IMR-90 (cell line): ENCODE measurements around the gene PTPRH. TPM values are rescaled to one million over a fixed set of nuclear protein-coding genes. Genes with fewer than 3 reads are reported as not detected.

Experiments used
- ATAC-seq: fragments of 200-7000 bp; cut with Tn5 transposase; 2 replicates; pipeline ENCODE4 v1.9.1; 2020; ENCODE audit warnings: low read depth, mild to moderate bottlenecking, moderate library complexity
- BruUV-seq: library from RNA; stranded (reverse); fragments of 400-500 nt; replicated peaks from 2 replicates; lab custom pipeline; 2021; lab: Mats Ljungman, UMichigan
- CTCF ChIA-PET: fragments of 300-600 bp; formaldehyde crosslinking; extraction: SDS; loops from one replicate; lab custom pipeline; 2021; ENCODE audit warnings: antibody characterized with exemption; lab: Yijun Ruan, JAX
- POLR2A ChIA-PET: fragments of 300-600 bp; sonication (Branson Sonifier 250); formaldehyde crosslinking; loops from one replicate; lab custom pipeline; 2022; ENCODE audit warnings: antibody characterized with exemption; ENCODE audit not compliant: unreplicated experiment; lab: Charles Lee
- DNase-seq: peaks from one replicate; pipeline ENCODE4 v3.0.0; 2013
- H2AFZ ChIP-seq: replicated peaks from 2 replicates; pipeline ENCODE3; 2013; ENCODE audit warnings: low read length, mild to moderate bottlenecking; ENCODE audit not compliant: poor library complexity
- H2AK5ac ChIP-seq: 2 replicates; pipeline ENCODE4 v1.6.1; 2013; ENCODE audit warnings: low read depth, low read length, inconsistent platforms
- H2AK9ac ChIP-seq: replicated peaks from 2 replicates; pipeline ENCODE3; 2013; ENCODE audit warnings: mild to moderate bottlenecking, low read depth, low read length, moderate library complexity; ENCODE audit not compliant: poor library complexity
- H2BK120ac ChIP-seq: 2 replicates; pipeline ENCODE4 v1.6.1; 2013; ENCODE audit warnings: low read depth, low read length, inconsistent platforms
- H2BK15ac ChIP-seq: 3 replicates; pipeline ENCODE4 v1.6.1; 2013; ENCODE audit warnings: low read depth, low read length, inconsistent platforms
- H2BK20ac ChIP-seq: 2 replicates; pipeline ENCODE4 v1.6.1; 2013; ENCODE audit warnings: low read depth, mild to moderate bottlenecking, inconsistent platforms, low read length, moderate library complexity
- H2BK5ac ChIP-seq: 2 replicates; pipeline ENCODE4 v1.6.1; 2013; ENCODE audit warnings: mild to moderate bottlenecking, low read depth, low read length, inconsistent platforms; ENCODE audit not compliant: poor library complexity, severe bottlenecking
- H3K14ac ChIP-seq: replicated peaks from 2 replicates; pipeline ENCODE4 v1.6.1; 2013; ENCODE audit warnings: low read depth, low read length, inconsistent platforms
- H3K18ac ChIP-seq: 2 replicates; pipeline ENCODE4 v1.6.1; 2013; ENCODE audit warnings: low read depth, low read length, control low read depth
- H3K23ac ChIP-seq: 2 replicates; pipeline ENCODE4 v1.6.1; 2013; ENCODE audit warnings: low read depth, low read length, inconsistent platforms
- H3K27ac ChIP-seq: 2 replicates; pipeline ENCODE4 v1.5.1; 2013; ENCODE audit warnings: mild to moderate bottlenecking, control low read depth, low read length; ENCODE audit not compliant: insufficient read depth
- H3K27me3 ChIP-seq: 2 replicates; pipeline ENCODE4 v1.6.1; 2013; ENCODE audit warnings: low read length; ENCODE audit not compliant: control insufficient read depth, insufficient read depth
- H3K36me3 ChIP-seq: 2 replicates; pipeline ENCODE4 v1.6.1; 2013; ENCODE audit warnings: low read length, mixed read lengths; ENCODE audit not compliant: control insufficient read depth, insufficient read depth
- H3K4ac ChIP-seq: 2 replicates; pipeline ENCODE4 v1.6.1; 2013; ENCODE audit warnings: low read depth, low read length, inconsistent platforms
- H3K4me1 ChIP-seq: 2 replicates; pipeline ENCODE4 v1.6.1; 2013; ENCODE audit warnings: low read length, mixed read lengths; ENCODE audit not compliant: control insufficient read depth, insufficient read depth
- H3K4me2 ChIP-seq: 2 replicates; pipeline ENCODE4 v1.6.1; 2013; ENCODE audit warnings: low read depth, mild to moderate bottlenecking, control low read depth, low read length, moderate library complexity
- H3K4me3 ChIP-seq: 2 replicates; pipeline ENCODE4 v1.5.1; 2013; ENCODE audit warnings: low read depth, mild to moderate bottlenecking, control low read depth, low read length, moderate library complexity; ENCODE audit not compliant: insufficient read depth
- H3K56ac ChIP-seq: 2 replicates; pipeline ENCODE4 v1.6.1; 2013; ENCODE audit warnings: low read length, inconsistent platforms; ENCODE audit not compliant: insufficient read depth; ENCODE audit errors: extremely low read depth
- H3K79me1 ChIP-seq, 2 experiments: 2 replicates each; pipeline ENCODE4 v1.6.1; 2013; ENCODE audit warnings: low read length in 2 of 2, inconsistent platforms in 1 of 2, low read depth in 1 of 2
- H3K9ac ChIP-seq: 2 replicates; pipeline ENCODE4 v1.6.1; 2013; ENCODE audit warnings: low read depth, low read length, control low read depth
- H3K9me1 ChIP-seq: 2 replicates; pipeline ENCODE4 v1.6.1; 2013; ENCODE audit warnings: low read length, inconsistent platforms; ENCODE audit not compliant: insufficient read depth
- H3K9me3 ChIP-seq: 2 replicates; pipeline ENCODE4 v1.6.1; 2013; ENCODE audit warnings: low read length; ENCODE audit not compliant: control insufficient read depth, insufficient read depth
- H4K20me1 ChIP-seq: 2 replicates; pipeline ENCODE4 v1.6.1; 2013; ENCODE audit warnings: low read length, inconsistent platforms; ENCODE audit not compliant: insufficient read depth
- H4K5ac ChIP-seq: 2 replicates; pipeline ENCODE4 v1.6.1; 2013; ENCODE audit warnings: mild to moderate bottlenecking, low read depth, low read length, control low read depth
- H4K8ac ChIP-seq, 2 experiments: 2 replicates each; pipeline ENCODE4 v1.6.1; 2013; ENCODE audit warnings: low read depth in 2 of 2, low read length in 2 of 2, control low read depth in 1 of 2, inconsistent platforms in 1 of 2
- H4K91ac ChIP-seq: 2 replicates; pipeline ENCODE4 v1.6.1; 2013; ENCODE audit warnings: low read depth, low read length, inconsistent platforms; ENCODE audit not compliant: insufficient read depth
- CEBPB ChIP-seq: IDR thresholded peaks from 2 replicates; pipeline ENCODE4 v1.6.1; 2012; ENCODE audit warnings: low read depth, low read length, improper control_type of control experiment
- FOS ChIP-seq: fragments of 150-350 bp; IDR thresholded peaks from 2 replicates; pipeline ENCODE4 v1.6.1; 2016; ENCODE audit warnings: low read depth, low read length
- MAFK ChIP-seq: IDR thresholded peaks from 2 replicates; pipeline ENCODE4 v1.6.1; 2012; ENCODE audit warnings: low read depth, low read length, improper control_type of control experiment
- NFE2L2 ChIP-seq: fragments of 150-350 bp; IDR thresholded peaks from 2 replicates; pipeline ENCODE4 v1.6.1; 2016; ENCODE audit warnings: low read depth, mild to moderate bottlenecking, low read length
- POLR2A ChIP-seq: IDR thresholded peaks from 2 replicates; pipeline ENCODE4 v1.6.1; 2012; ENCODE audit warnings: mild to moderate bottlenecking, low read depth, low read length
- RAD21 ChIP-seq: IDR thresholded peaks from 2 replicates; pipeline ENCODE4 v1.6.1; 2012; ENCODE audit warnings: low read length, improper control_type of control experiment
- RCOR1 ChIP-seq: IDR thresholded peaks from 2 replicates; pipeline ENCODE4 v1.6.1; 2012; ENCODE audit warnings: mild to moderate bottlenecking, low read length, improper control_type of control experiment; ENCODE audit not compliant: insufficient replicate concordance
- SMC3 ChIP-seq: fragments of 150-350 bp; IDR thresholded peaks from 2 replicates; pipeline ENCODE4 v1.6.1; 2016; ENCODE audit warnings: low read depth, mild to moderate bottlenecking, antibody characterized with exemption, low read length, moderate library complexity
- WGBS, 2 experiments: methylation state at CpG; one replicate each; pipeline versions ENCODE4 v1.1.5 to v1.1.7; 2013; ENCODE audit warnings: missing lambda C conversion rate in 2 of 2; ENCODE audit not compliant: insufficient read length in 1 of 2; ENCODE audit errors: extremely low coverage in 2 of 2; 5-methylcytosine and 5-hydroxymethylcytosine counted together
- dilution Hi-C: fragments of 300-500 bp; cut with HindIII; formaldehyde crosslinking; loops from one replicate; pipeline ENCODE4 v1.14.3; 2018; ENCODE audit warnings: low sequenced_read_pairs; ENCODE audit not compliant: unreplicated experiment
- in situ Hi-C: fragments of 300-500 bp; cut with MboI; formaldehyde crosslinking; loops from 3 replicates; pipeline ENCODE4 v1.14.3; 2019; ENCODE audit warnings: low sequenced_read_pairs, inconsistent platforms, mixed read lengths
- intact Hi-C: fragments of 100-400 bp; cut with micrococcal nuclease; formaldehyde crosslinking; loops from 2 replicates; pipeline ENCODE4 v1.10.0; 2022
- polyA plus RNA-seq, 3 experiments: library from polyadenylated mRNA; depleted of rRNA; stranded (reverse); fragments of >200 nt; gene quantifications; 2 replicates each; pipeline ENCODE4 v1.2.3, GENCODE V29; 2012; ENCODE audit warnings: low replicate concordance in 1 of 3
- total RNA-seq: library from RNA; depleted of rRNA; stranded (reverse); fragments of >200 nt; gene quantifications from 2 replicates; pipeline ENCODE4 v1.2.3, GENCODE V29; 2012
- TF ChIP-seq, protein P1 (sequence below): fragments of 150-350 bp; IDR thresholded peaks from 2 replicates; pipeline ENCODE4 v1.6.1; 2017; ENCODE audit warnings: mild to moderate bottlenecking, antibody characterized with exemption, low read length, low read depth

The PTPRH gene
- total and polyA plus RNA-seq, 2 of the 4 experiments (the other 2 are of a cell fraction), result 1.3 to 3.4 TPM

GRCh38 chr19:55226273-55226672, 17.0 kb upstream of the PTPRH start:
- no peaks in the 10 kb centered on the region for H3K27me3 ChIP-seq
- 0 out of 2 replicates have a peak, but pooled peaks cover 6% of the 10 kb centered on the region for H3K9me1 ChIP-seq
- no peak for TF ChIP-seq POLR2A
- TF ChIP-seq SMC3, result no peak
- TF ChIP-seq, protein P1, sequence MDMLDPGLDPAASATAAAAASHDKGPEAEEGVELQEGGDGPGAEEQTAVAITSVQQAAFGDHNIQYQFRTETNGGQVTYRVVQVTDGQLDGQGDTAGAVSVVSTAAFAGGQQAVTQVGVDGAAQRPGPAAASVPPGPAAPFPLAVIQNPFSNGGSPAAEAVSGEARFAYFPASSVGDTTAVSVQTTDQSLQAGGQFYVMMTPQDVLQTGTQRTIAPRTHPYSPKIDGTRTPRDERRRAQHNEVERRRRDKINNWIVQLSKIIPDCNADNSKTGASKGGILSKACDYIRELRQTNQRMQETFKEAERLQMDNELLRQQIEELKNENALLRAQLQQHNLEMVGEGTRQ, result no peak
- no peak for TF ChIP-seq RAD21
- TF ChIP-seq FOS, result no peak
- no peak for TF ChIP-seq CEBPB
- TF ChIP-seq NFE2L2, result no peak
- TF ChIP-seq RCOR1, result no peak
- no peak for TF ChIP-seq MAFK
- no peak overlapping the region for H3K18ac ChIP-seq
- no peak overlapping the region for H3K27ac ChIP-seq
- H2BK20ac ChIP-seq, result no peak overlapping the region
- no peak overlapping the region for H2AK9ac ChIP-seq
- no peak overlapping the region for H2AK5ac ChIP-seq
- no peak overlapping the region for H3K14ac ChIP-seq
- H3K36me3 ChIP-seq, result peaks cover 34% of the 10 kb centered on the region
- no peaks in the 10 kb centered on the region for H3K9me3 ChIP-seq
- intact Hi-C loops, result no loop called here
- no peaks in the 10 kb centered on the region for H3K4me1 ChIP-seq
- no peak overlapping the region for H3K9ac ChIP-seq
- in situ Hi-C loops, result no loop called here
- peaks cover 11% of the 10 kb centered on the region for H4K20me1 ChIP-seq
- no TSS peak for BruUV-seq
- H3K79me1 ChIP-seq, result no peaks in the 10 kb centered on the region
- no peak overlapping the region for H3K56ac ChIP-seq
- no peak overlapping the region for H3K4me2 ChIP-seq
- H4K91ac ChIP-seq, result no peak overlapping the region
- H4K5ac ChIP-seq, result no peak overlapping the region
- H2BK5ac ChIP-seq, result no peak overlapping the region
- no peak overlapping the region for H3K4me3 ChIP-seq
- POLR2A ChIA-PET, result no interaction called here
- WGBS, 2 experiments, result 96% methylated on average over 6 of the region's 9 CpGs; no CpG with 5 or more reads in 1 of the 2 experiments
- H3K4ac ChIP-seq, result no peak overlapping the region
- no peak overlapping the region for H2BK15ac ChIP-seq
- H3K23ac ChIP-seq, result no peak overlapping the region
- CTCF ChIA-PET, result no interaction called here
- DNase-seq (no peak), ATAC-seq (no peak)
- H2AFZ ChIP-seq, result no peak overlapping the region
- dilution Hi-C loops, result no loop called here
- H2BK120ac ChIP-seq, result no peak overlapping the region
- H4K8ac ChIP-seq, result no peak overlapping the region
